Kidney (tissue), 14 donors: ENCODE measurements around the gene EIF2B5. TPM values are rescaled to one million over a fixed set of nuclear protein-coding genes. Genes with fewer than 3 reads are reported as not detected.

ENCODE experiments used
- DNase-seq, 5 donors: peaks; one replicate each; pipeline ENCODE4 v3.0.0-alpha.2; 2013 to 2020
- FAIRE-seq: peaks from 2 replicates; lab custom pipeline; 2012; peaks lifted over from hg19 to GRCh38; lab: Jason Lieb, UNC
- H3K27ac ChIP-seq, 2 donors: one replicate each; pipeline ENCODE4 v1.7.0; 2013; ENCODE audit warnings: low read depth in 2 of 2, low read length in 2 of 2, inconsistent platforms in 1 of 2
- H3K27me3 ChIP-seq: one replicate; pipeline ENCODE4 v1.7.1; 2013; ENCODE audit warnings: low read length, inconsistent platforms; ENCODE audit not compliant: control insufficient read depth, insufficient read depth
- H3K36me3 ChIP-seq, 3 donors: one replicate each; pipeline versions ENCODE4 v1.7.0 to v1.7.1; 2013; ENCODE audit warnings: low read length in 3 of 3, control low read depth in 1 of 3, inconsistent platforms in 1 of 3; ENCODE audit not compliant: insufficient read depth in 3 of 3, control insufficient read depth in 2 of 3
- H3K4me1 ChIP-seq, 3 donors: one replicate each; pipeline versions ENCODE4 v1.7.0 to v1.7.1; 2013; ENCODE audit warnings: low read length in 3 of 3, inconsistent platforms in 1 of 3, low read depth in 1 of 3; ENCODE audit not compliant: control insufficient read depth in 2 of 3, insufficient read depth in 2 of 3
- H3K4me3 ChIP-seq, 3 donors: one replicate each; pipeline versions ENCODE4 v1.7.0 to v1.8.1; 2013; ENCODE audit warnings: low read length in 3 of 3, control low read depth in 1 of 3, inconsistent platforms in 1 of 3
- H3K9ac ChIP-seq, 3 donors: one replicate each; pipeline versions ENCODE4 v1.7.0 to v1.7.1; 2013; ENCODE audit warnings: low read length in 3 of 3, control low read depth in 1 of 3, inconsistent platforms in 1 of 3
- H3K9me3 ChIP-seq, 3 donors: one replicate each; pipeline versions ENCODE4 v1.7.0 to v1.7.1; 2013; ENCODE audit warnings: low read length in 3 of 3, control low read depth in 1 of 3, inconsistent platforms in 1 of 3; ENCODE audit not compliant: control insufficient read depth in 2 of 3, insufficient read depth in 1 of 3
- CTCF ChIP-seq: IDR thresholded peaks from 3 replicates; pipeline ENCODE4 v1.5.1; 2012; ENCODE audit warnings: mild to moderate bottlenecking, moderate library complexity, borderline replicate concordance; ENCODE audit not compliant: insufficient read depth; ENCODE audit errors: extremely low read depth
- intact Hi-C: fragments of 100-400 bp; cut with DNase I; formaldehyde crosslinking; loops from one replicate; pipeline ENCODE4 v1.11.1; 2022
- polyA plus RNA-seq: library from polyadenylated mRNA; stranded (reverse); fragments of 350-450 nt; fragmentation: Illumina TruSeq; extraction: RNeasy Lipid Tissue Mini Kit (QIAGEN cat#74804); gene quantifications from one replicate; pipeline ENCODE4 v1.2.3, GENCODE V29; 2014; ENCODE audit warnings: low read depth, low replicate concordance; ENCODE audit not compliant: insufficient read depth
- total RNA-seq: library from RNA; stranded (reverse); fragmentation: NEBNext Ultra II Directional; extraction: Animal tissue kit (Norgen Biotek cat#: 25700); gene quantifications from one replicate; pipeline ENCODE4 v1.2.1, GENCODE V29; 2021
- donor health status: control.
- donor health status: control.
- donor health status: control.
- donor health status: control.
- donor health status: control.
- donor health status: DM: yes; HTN: yes; CAD: no.
- donor health status: Normal renal cell carcinoma (clear cell type).

Gene EIF2B5
- total and polyA plus RNA-seq, 2 donors from 2014 or later: 36.9 to 37.0 TPM

GRCh38 chr3:184174646-184175492 lies 39.7 kb downstream of the EIF2B5 start, which contains the start of gene AP2M1:
Gene AP2M1 (plus strand): TSS chr3:184174855. CDS start chr3:184176994, 2,139 bp downstream.
- intact Hi-C loops: no loop called here
- peaks cover 0 to 37% (median 19%) of the 10 kb centered on the region in 3 donors for H3K36me3 ChIP-seq
- no peaks in the 10 kb centered on the region for H3K27me3 ChIP-seq
- H3K9me3 ChIP-seq: no peaks in the 10 kb centered on the region
- H3K4me3 ChIP-seq: peak within 1 kb of the TSS; percentile 75 to 92 (median 84)
- H3K27ac ChIP-seq: peak within 1 kb of the TSS; percentile 85 to 95
- TF ChIP-seq CTCF: no peak
- DNase-seq (peak; percentile 99), FAIRE-seq (no peak)
- peak within 1 kb of the TSS; percentile 69 to 93 (median 75) for H3K9ac ChIP-seq
- H3K4me1 ChIP-seq: peaks cover 0 to 28% (median 10%) of the 10 kb centered on the region in 3 donors

- FAIRE-seq (no peak), DNase-seq (peak in 1 of 5 donors; percentile 44)
- Histone ChIP-seq H3K27ac (peak overlapping the region; percentile 85 to 95), H3K4me1 (peaks cover 0 to 28% (median 10%) of the 10 kb centered on the region in 3 donors), H3K9ac (peak overlapping the region; percentile 69 to 93 (median 75)), H3K4me3 (peak overlapping the region; percentile 75 to 92 (median 84)), H3K27me3 (no peaks in the 10 kb centered on the region), H3K36me3 (peaks cover 0 to 43% (median 26%) of the 10 kb centered on the region in 3 donors), H3K9me3 (no peaks in the 10 kb centered on the region)
- intact Hi-C loops: no loop called here
- TF ChIP-seq CTCF: no peak
These were observed 40.3 kb downstream of the EIF2B5 start for GRCh38 chr3:184175506-184175905.

- DNase-seq (no peak), FAIRE-seq (no peak)
- no peak for TF ChIP-seq CTCF
- H3K9ac ChIP-seq: peak overlapping the region; percentile 69 to 93 (median 75)
- no peaks in the 10 kb centered on the region for H3K9me3 ChIP-seq
- peak overlapping the region; percentile 85 to 95 for H3K27ac ChIP-seq
- H3K4me3 ChIP-seq: peak overlapping the region; percentile 75 to 92 (median 84)
- H3K4me1 ChIP-seq: peaks cover 0 to 28% (median 10%) of the 10 kb centered on the region in 3 donors
- peaks cover 0 to 44% (median 30%) of the 10 kb centered on the region in 3 donors for H3K36me3 ChIP-seq
- intact Hi-C loops: no loop called here
- H3K27me3 ChIP-seq: no peaks in the 10 kb centered on the region
These were observed 40.8 kb downstream of the EIF2B5 start for GRCh38 chr3:184175981-184176376.
